ENCODE data around the gene GIPC3.

Gene GIPC3

DNA sequence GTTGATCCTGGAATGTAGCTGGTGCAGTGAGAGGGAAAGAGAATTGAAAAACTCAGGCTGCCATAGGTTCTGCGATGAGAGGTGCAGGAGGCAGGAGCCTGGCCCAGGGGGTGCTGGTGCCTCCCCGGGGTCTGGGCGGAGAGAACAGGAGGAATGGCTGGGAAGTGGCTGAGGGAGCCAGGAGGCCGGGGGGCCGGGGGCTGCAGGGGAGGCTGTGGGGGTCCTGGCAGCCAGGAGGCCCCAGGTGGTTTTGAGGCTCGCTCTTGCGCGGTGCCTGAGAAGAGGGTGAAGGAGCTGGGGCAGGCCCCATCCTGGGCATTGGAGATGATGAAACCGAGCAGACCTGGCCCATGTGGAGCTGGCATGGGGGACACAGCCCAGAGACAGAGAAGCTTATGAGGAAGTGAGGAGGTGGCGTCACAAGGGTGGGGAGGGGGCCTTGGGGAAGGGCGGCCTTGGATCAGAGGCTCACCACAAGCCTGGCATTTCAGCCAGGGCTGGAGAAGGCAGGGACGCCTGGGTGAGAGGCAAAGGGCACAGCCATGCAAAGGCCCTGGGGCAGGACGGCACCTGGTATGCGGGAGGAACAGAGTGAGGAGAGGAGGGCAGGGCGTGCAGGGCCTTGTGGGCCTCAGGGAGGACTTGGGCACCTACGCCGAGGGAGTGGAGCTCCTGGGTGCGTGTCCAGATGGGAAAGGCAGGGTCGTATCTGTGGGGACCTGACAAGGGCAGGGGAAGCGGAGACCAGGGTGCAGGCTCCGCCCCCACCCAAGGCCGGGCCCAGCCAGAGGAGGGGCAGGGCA is 47.6 kb upstream of the GIPC3 start:
- CTCF ChIA-PET: interaction anchor here (1.7 to 2.7 kb wide), 2 partner anchors 8 to 81 kb away, joined by 3 to 22 read pairs; no protein-coding TSS in a partner anchor
- POLR2A ChIA-PET: no interaction called here
- H3K4me3 ChIP-seq (ENCODE audit: low read depth, low read length): no peak overlapping the region
- DNase-seq (ENCODE audit: low read depth, low spot score): no peak
- no peak for TF ChIP-seq CTCF (IDR thresholded peaks at IDR 0.05; ENCODE audit: insufficient read depth, low read length, missing control alignments)

DNA sequence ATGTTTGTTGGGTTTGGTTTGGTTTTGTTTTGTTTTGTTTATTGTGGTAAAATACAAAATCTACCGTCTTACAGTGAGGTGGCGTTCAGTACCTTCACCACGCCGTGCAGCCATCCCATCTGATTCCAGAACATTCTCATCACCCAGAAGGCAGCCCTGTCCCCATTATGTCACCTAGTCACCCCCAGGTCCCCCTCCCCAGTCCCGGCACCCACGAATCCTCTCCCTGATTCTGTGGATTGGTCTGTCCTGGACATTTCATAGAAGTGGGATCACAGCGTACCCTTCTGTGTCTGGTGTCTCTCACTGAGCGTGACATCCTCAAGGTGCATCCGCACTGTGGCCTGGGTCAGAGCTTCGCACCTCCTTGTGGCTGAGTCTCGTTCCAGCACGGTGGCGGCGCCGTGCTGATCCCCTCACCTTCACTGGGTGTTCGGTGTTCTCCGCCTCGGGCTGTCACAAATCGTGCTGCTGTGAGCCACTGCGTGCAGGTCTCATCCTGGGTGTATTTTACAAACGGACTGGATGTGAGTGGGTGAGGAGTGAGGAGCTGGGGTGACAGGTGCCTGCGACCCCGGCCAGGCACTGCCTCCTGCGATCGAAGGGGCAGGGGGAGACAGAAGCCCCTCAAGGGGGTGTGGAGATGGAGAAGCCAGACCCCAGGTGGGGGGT is 46.9 kb upstream of the GIPC3 start:
- POLR2A ChIA-PET: no interaction called here
- no peak for DNase-seq (ENCODE audit: low read depth, low spot score)
- no peak overlapping the region for H3K4me3 ChIP-seq (ENCODE audit: low read depth, low read length)
- CTCF ChIA-PET: interaction anchor here (1.7 kb wide), 1 partner anchor 80 kb away, joined by 3 read pairs; no protein-coding TSS in a partner anchor
- no peak for TF ChIP-seq CTCF (IDR thresholded peaks at IDR 0.05; ENCODE audit: insufficient read depth, low read length, missing control alignments)

GRCh38 chr19:3538965-3539755 is 46.1 kb upstream of the GIPC3 start, which contains the start of gene TEKTIP1:
TEKTIP1 (plus strand) TSS chr19:3539174; CDS start chr19:3539178, 4 bp downstream.
- ChIA-PET CTCF (interaction anchor here (1.7 kb wide), 1 partner anchor 79 kb away, joined by 3 read pairs; no protein-coding TSS in a partner anchor), POLR2A (no interaction called here)
- DNase-seq (ENCODE audit: low read depth, low spot score): no peak
- H3K4me3 ChIP-seq (ENCODE audit: low read depth, low read length): no peak within 1 kb of the TSS
- no peak for TF ChIP-seq CTCF (IDR thresholded peaks at IDR 0.05; ENCODE audit: insufficient read depth, low read length, missing control alignments)

DNA sequence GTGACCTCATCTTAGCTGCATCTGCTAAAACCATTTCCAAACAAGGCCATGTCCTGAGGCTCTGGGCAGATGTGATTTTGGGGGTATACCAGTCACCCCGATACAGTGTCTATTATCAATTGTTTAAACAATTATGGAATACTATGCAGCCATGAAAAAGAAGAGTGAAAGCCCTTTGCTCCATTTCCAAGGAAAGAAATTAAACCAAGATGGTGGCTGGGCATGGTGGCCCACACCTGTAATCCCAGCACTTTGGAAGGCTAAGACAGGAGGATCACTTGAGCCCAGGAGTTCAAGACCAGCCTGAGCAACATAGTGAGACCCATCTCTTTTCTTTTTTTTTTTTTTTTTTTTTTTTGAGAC is 45.5 kb upstream of the GIPC3 start:
- no peak overlapping the region for H3K4me3 ChIP-seq (ENCODE audit: low read depth, low read length)
- TF ChIP-seq CTCF (IDR thresholded peaks at IDR 0.05; ENCODE audit: insufficient read depth, low read length, missing control alignments): no peak
- no peak for DNase-seq (ENCODE audit: low read depth, low spot score)
- POLR2A ChIA-PET: no interaction called here
- CTCF ChIA-PET: no interaction called here

DNA sequence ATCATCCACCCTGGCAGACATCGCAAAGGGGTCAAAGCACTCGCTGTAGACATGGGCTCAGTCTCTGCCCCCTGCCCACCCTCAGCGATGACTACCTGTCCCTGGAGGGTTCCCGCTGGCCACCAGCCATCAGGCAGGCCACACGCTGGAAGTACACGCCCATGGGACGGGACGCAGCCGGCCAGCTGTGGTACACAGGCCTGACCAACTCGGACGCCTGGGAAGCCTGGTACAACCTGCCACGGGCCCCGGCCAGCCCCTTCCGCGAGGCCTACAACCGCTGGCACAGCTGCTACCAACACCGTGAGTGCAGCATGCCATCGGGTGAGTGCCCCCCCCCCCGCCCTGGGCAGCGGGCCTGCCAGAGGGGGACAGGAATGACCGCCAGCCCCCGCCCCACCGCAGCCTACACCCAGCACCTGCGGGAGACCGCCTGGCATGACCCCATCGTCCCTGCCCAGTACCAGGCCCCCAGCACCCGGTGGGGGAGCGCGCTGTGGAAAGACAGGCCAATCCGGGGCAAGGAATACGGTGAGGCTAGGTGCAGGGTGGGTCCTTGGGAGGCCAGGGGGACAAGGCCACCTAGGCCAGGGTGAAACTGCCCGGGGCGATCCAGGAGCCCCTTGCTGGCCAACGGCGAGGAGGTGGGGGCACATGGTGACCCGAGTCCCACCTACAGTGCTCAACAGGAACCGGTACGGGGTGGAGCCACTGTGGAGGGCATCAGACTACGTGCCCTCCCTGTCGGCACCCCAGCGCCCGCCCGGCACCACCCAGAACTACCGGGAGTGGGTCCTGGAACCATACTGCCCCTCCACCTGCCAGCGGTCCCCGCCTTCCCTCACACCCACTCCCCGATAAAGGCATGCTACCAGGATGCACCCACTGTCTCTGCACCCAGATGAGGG is 41.9 kb upstream of the GIPC3 start:
- no peak for DNase-seq (ENCODE audit: low read depth, low spot score)
- POLR2A ChIA-PET: no interaction called here
- no peak overlapping the region for H3K4me3 ChIP-seq (ENCODE audit: low read depth, low read length)
- CTCF ChIA-PET: interaction anchor here (1.2 to 3.8 kb wide), 4 partner anchors 16 to 76 kb away, joined by 3 to 54 read pairs (median 12); no protein-coding TSS in a partner anchor
- no peak for TF ChIP-seq CTCF (IDR thresholded peaks at IDR 0.05; ENCODE audit: insufficient read depth, low read length, missing control alignments)

Data from AG04449 (cell line).